Measurements from ENCODE around the gene HLF. TPM values are rescaled to one million over a fixed set of nuclear protein-coding genes. Genes with fewer than 3 reads are reported as not detected.
A peak's percentile ranks its signal among the peaks of the same experiment; 100 is the strongest.

HLF gene
- total RNA-seq (2021; ENCODE audit: unreplicated experiment) (1.5 TPM), Bru-seq, nascent RNA (percentile 49 among the genes with signal in this experiment), BruChase-seq, experiment 1, labeled RNA remaining after a 6-hour chase (percentile 53 among the genes with signal in this experiment), BruChase-seq, experiment 2, labeled RNA remaining after a 2-hour chase (percentile 49 among the genes with signal in this experiment)
- 1.3 and 1.5 TPM in 2 replicates for polyA plus RNA-seq (2012)
- long read RNA-seq, partial matches to known transcripts, result 0 of 1 reads
- long read RNA-seq, other reads (novel, unspliced or antisense), result 1 of 1 reads

GRCh38 chr17:55264645-55265298 lies at the start of gene HLF:
Gene HLF, plus strand, starts transcription at chr17:55264960. Its CDS starts 525 bp downstream, at chr17:55265485.
- DNase-seq (ENCODE audit: low read depth, low spot score), result peak; percentile 58
- H3K36me3 ChIP-seq (ENCODE audit: control insufficient read depth in 1 of 2, insufficient read depth in 2 of 2, low read length in 2 of 2), result no peaks in the 10 kb centered on the region
- peak; percentile 99 for ATAC-seq
- H3K4me1 ChIP-seq (ENCODE audit: control insufficient read depth in 1 of 2, insufficient read depth in 2 of 2, low read length in 2 of 2), result peaks cover 4 to 10% of the 10 kb centered on the region in 2 experiments; a peak in 3 of 4 replicates
- H3K9ac ChIP-seq (ENCODE audit: low read length), result no peak within 1 kb of the TSS
- ChIA-PET POLR2A (no interaction called here), CTCF (no interaction called here), RAD21 (ENCODE audit: low non-redundant PET in 1 of 2, low total read pairs in 2 of 2, uncharacterized antibody in 2 of 2, unreplicated experiment in 2 of 2) (no interaction called here)
- peak within 1 kb of the TSS; percentile 53 for H3K4me2 ChIP-seq (ENCODE audit: low read length)
- no peaks in the 10 kb centered on the region for H4K20me1 ChIP-seq (ENCODE audit: insufficient read depth)
- no peaks in the 10 kb centered on the region for H3K9me2 ChIP-seq (ENCODE audit: insufficient read depth)
- TF ChIP-seq POLR2AphosphoS5 (IDR thresholded peaks at IDR 0.05; ENCODE audit: low read depth, low read length) (peak; percentile 59), ATF3 (IDR thresholded peaks at IDR 0.05) (no peak), TCF7L2 (IDR thresholded peaks at IDR 0.05; ENCODE audit: borderline replicate concordance, extremely low read depth, insufficient read depth, insufficient read length) (peak; percentile 22), ZNF274 (IDR thresholded peaks at IDR 0.05; ENCODE audit: low read depth, low read length) (no peak), YY1 (IDR thresholded peaks at IDR 0.05; ENCODE audit: extremely low read depth, insufficient replicate concordance, low read depth, low read length) (peak; percentile 31), ZFX (IDR thresholded peaks at IDR 0.05) (no peak), SIN3A (IDR thresholded peaks at IDR 0.05; ENCODE audit: low read depth) (no peak), POLR2A (IDR thresholded peaks at IDR 0.05; ENCODE audit: borderline replicate concordance, extremely low read depth, insufficient read depth, insufficient read length) (no peak), MAX (IDR thresholded peaks at IDR 0.05) (peak; percentile 85), SP1 (IDR thresholded peaks at IDR 0.05; ENCODE audit: low read depth) (peak; percentile 63), EGR1 (IDR thresholded peaks at IDR 0.05; ENCODE audit: low read depth) (no peak), REST (IDR thresholded peaks at IDR 0.05; ENCODE audit: low read depth) (no peak), EZH2 (IDR thresholded peaks at IDR 0.05) (no peak), CBX3 (IDR thresholded peaks at IDR 0.05; ENCODE audit: low read depth) (no peak)
- H3K27ac ChIP-seq (ENCODE audit: low read depth, low read length), result no peak within 1 kb of the TSS
- no peaks in the 10 kb centered on the region for H3K27me3 ChIP-seq (ENCODE audit: insufficient read depth, low read length)
- H3K79me2 ChIP-seq (ENCODE audit: insufficient read depth, low read length), result no peaks in the 10 kb centered on the region
- intact Hi-C loops (cut with micrococcal nuclease), result loop anchor here (1.0 kb wide), 1 partner anchor 26 kb away; no protein-coding TSS in a partner anchor
- no peak within 1 kb of the TSS; a peak in 1 of 4 replicates for H3K4me3 ChIP-seq (replicated peaks in 1 of 2; ENCODE audit: low read depth in 1 of 2, low read length in 2 of 2)
- no TSS peak for BruUV-seq (replicated peaks)
- H2AFZ ChIP-seq (ENCODE audit: low read depth, low read length, poor library complexity, severe bottlenecking), result peak within 1 kb of the TSS; percentile 77
- H3K9me3 ChIP-seq (ENCODE audit: control insufficient read depth in 1 of 2, insufficient read depth in 1 of 2, low read depth in 1 of 2, low read length in 2 of 2), result no peaks in the 10 kb centered on the region

Measured in HCT116 (cell line).